ENCODE results near the gene OGG1.

- TF ChIP-seq MAX (IDR thresholded peaks at IDR 0.05; ENCODE audit: low read depth, low read length) (no peak), POLR2A (IDR thresholded peaks at IDR 0.05; ENCODE audit: extremely low read depth, insufficient read length) (no peak)
Observed at GRCh38 chr3:9744162-9744561, 5.6 kb upstream of the OGG1 start.

Data from NB4 (cell line).